Left renal cortex interstitium (tissue), 4 donors: ENCODE results near the gene RNF212. TPM values are rescaled to one million over a fixed set of nuclear protein-coding genes. Genes with fewer than 3 reads are reported as not detected.

ENCODE experiments used
- DNase-seq, 4 donors: peaks; one replicate each; pipeline ENCODE4 v3.0.0-alpha.2; 2013; ENCODE audit warnings: low read depth in 4 of 4, low spot score in 2 of 4, missing footprints in 1 of 4
- polyA plus RNA-seq, 4 donors: library from polyadenylated mRNA; unstranded; fragments of 120-200 nt; gene quantifications; one replicate each; pipeline ENCODE4 v1.2.1, GENCODE V29; 2013; ENCODE audit not compliant: insufficient read length in 4 of 4

Gene RNF212
- polyA plus RNA-seq, 4 donors: 13.2 to 23.5 (median 17.0) TPM

- peak in 1 of 4 donors; percentile 46 for DNase-seq
Measured at GRCh38 chr4:1116838-1117237, 3.5 kb upstream of the RNF212 start.

GRCh38 chr4:1115528-1116293 lies 2.3 kb upstream of the RNF212 start:
- no peak for DNase-seq

- DNase-seq: no peak
Measured at GRCh38 chr4:1112821-1113182, 562 bp downstream of the RNF212 start.

- no peak for DNase-seq
Measured at GRCh38 chr4:1112174-1112820, 1.1 kb downstream of the RNF212 start.

DNA sequence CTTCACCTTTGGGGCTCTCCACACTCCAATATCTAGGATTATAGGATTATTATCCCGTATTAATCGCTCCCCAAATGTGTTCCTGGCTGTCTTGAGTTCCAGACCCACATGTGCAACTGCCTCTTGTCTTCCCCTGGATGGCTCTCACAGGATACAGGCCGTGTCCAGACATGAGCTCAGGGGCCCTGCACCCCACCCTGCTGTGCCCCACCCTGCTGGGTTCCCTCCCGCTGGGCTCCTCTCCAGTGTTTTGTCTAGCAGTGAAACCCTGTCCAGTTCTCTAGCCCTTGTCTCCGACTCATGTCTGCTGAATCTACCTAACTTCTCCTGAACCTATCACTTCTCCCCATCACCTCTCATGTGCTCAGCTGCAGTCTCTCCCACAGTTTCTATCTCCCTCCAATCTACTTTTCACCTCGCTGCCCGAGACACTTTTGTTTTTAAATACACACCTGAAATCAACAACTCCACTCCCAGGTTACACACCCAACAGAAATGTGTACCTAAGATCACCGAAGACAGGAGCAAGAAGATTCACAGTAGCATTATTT lies 2.0 kb downstream of the RNF212 start:
- no peak for DNase-seq

GRCh38 chr4:1109898-1110506 lies 3.4 kb downstream of the RNF212 start:
- peak in 1 of 4 donors; percentile 48 for DNase-seq

DNA sequence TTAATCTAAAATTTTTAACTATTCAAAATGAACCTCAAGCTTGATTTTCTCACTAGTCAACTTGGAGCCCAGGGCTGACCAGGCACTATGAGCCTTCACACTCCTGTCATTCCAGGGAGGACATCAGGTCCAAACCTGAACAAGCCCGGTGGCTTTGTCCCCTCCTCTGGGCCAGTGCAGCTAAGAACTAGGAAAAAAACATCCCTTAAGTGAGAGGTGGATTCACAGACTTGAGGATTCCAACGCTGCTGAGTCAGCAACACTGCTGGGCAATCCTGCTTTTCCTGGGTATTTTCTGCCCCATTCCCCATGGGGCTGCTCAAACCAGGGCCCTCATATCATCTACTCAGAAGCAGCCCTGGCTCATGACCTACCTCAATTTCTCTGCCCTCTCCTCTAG lies 4.0 kb downstream of the RNF212 start:
- no peak for DNase-seq

DNA sequence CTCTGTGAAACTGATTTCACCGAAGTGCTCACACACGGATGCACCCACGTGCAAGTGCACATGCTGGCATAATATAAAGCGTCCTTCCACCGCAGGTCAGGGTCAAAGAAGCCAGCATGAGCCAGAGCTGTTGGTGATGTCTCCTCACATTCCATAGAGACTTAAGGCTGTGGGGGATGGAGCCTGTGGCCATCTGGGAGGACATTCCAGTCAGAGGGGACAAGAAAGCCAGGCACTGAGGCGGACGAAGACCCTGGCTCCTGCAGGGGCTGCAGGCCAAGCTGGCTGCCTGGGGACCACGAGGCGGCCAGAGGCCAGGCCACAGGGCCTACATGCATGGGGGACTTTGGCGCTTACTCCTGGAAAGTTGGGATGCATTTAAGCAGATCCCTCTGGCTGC lies 7.7 kb downstream of the RNF212 start:
- no peak for DNase-seq

DNA sequence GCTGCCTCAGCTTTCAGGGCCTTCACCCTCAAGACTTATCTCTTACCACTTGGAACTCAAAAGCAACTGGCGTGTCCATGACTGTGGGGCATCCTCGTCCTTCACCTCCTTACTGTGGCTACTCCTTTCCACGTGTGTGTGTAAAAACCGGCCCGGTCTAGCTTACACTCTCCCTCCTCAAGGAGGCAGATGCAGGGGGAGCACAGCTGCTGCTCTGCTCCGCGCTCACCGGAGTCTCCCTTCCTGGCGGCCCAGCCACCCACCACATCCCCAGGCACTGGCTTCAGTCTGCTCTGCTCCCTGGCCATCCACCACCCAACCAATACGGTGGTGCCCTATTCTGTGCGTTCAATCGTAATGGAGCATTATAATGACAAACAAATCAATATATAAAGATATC lies 8.3 kb downstream of the RNF212 start:
- DNase-seq: no peak

GRCh38 chr4:1104647-1105046 lies 8.7 kb downstream of the RNF212 start:
- no peak for DNase-seq

GRCh38 chr4:1099684-1100335 lies 13.6 kb downstream of the RNF212 start:
- no peak for DNase-seq

GRCh38 chr4:1099270-1099669 lies 14.1 kb downstream of the RNF212 start:
- no peak for DNase-seq

GRCh38 chr4:1098311-1098925 lies 14.9 kb downstream of the RNF212 start:
- no peak for DNase-seq

GRCh38 chr4:1097553-1097952 lies 15.8 kb downstream of the RNF212 start:
- no peak for DNase-seq

DNA sequence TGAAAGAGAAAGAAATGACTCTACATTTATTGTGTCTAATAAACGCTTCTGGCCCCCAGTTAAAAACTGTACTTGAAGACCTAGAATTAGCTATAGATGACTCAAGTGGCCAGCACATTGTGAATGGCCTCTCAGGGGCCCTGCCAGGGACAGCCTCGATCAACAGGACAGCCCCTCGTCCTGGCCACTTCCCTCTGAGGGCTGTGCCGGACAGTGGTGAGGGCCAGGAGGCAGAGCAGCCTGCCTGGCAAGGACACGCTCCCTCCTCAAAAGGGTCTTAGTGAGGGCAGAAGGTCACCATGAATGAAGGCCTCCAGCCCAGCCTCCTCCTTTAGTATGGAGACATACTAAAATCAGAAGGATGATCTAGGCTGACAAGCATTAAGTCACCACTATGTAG lies 16.5 kb downstream of the RNF212 start:
- DNase-seq: no peak

DNA sequence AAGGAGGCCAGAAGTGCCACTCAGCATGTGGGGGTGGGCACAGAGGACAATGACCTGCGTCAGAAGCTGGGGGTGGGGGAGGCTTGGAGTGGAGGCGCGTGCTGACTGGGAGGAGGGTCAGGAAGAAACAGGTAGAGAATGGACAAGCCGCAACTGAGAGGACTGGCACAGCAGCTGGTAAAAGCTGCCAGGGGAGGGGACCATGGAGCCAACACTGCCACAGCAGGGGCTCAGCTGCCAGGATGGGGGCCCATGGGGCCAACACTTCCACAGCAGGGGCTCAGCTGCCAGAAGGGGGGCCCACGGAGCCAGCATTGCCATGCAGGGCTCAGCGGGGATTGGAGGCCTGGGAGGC lies 19.1 kb downstream of the RNF212 start:
- DNase-seq: no peak

GRCh38 chr4:1093391-1094335 lies 19.7 kb downstream of the RNF212 start:
- DNase-seq: no peak

- DNase-seq: no peak
Measured at GRCh38 chr4:1092983-1093361, 20.4 kb downstream of the RNF212 start.

GRCh38 chr4:1092026-1092982 lies 21.1 kb downstream of the RNF212 start:
- DNase-seq: no peak
